GM18868 (cell line): ENCODE measurements around the gene PALM3.

Experiments used
- ATAC-seq: cut with Tn5 transposase; IDR thresholded peaks from one replicate; pipeline ENCODE4 v1.9.1; 2021; ENCODE audit warnings: mild to moderate bottlenecking, moderate library complexity; ENCODE audit not compliant: unreplicated experiment

PALM3 gene

DNA sequence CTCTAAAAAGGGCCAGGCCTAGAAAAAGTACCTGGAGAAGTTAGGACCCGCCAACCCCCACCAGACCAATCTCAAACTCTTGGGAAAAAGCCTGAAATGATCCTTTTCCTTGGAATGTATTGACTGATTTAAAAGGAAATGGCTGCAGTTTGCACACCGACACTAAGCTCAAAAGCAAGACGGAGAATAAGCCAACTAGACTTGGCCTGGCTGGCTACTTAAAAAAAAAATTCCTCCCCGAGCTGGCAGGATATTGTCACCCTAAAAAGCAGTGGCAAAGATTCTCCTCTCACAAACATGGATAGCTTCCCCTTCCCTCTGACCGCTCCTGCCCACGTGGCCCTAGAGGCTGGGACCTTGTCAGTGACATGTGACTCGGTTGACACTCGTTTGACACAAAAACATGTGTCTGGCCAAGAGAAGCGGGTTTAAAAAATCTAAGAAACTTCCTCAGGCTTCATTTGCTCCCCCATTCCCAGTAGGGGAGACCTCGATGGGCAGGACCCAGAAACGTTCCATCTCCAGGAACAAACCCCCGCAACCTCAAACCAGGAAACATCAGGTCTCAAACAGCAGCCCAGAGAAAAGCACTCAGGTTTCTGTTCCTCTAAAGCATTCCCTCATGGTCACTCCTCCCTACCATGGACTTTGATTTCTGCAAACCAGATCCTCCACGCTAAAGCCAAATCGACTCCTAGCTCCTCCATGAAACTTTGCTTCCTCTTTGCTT, 57.1 kb downstream of the PALM3 start:
- no peak for ATAC-seq
